Measurements from ENCODE around the gene PDK3.

PDK3 gene

DNA sequence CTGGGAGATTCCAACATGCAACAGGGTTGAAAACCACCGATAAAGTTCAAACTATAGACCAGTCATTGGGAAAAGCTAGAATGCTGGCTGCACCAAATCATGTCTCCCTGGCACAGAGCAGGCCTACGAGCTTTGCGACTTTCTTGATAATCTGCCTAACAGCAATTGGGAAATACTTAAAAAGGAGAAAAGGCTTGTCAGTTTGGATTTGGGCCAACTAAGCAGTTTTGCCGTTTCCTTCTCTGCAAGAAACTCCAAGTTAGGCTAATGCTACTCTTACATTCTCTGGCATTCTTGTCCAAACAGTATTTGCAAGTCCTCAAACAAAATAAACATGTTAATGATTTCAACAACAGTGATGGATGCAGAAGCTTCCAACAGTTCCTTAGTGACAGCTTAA lies 87.9 kb downstream of the PDK3 start:
- DNase-seq (ENCODE audit: low read depth): no peak

DNA sequence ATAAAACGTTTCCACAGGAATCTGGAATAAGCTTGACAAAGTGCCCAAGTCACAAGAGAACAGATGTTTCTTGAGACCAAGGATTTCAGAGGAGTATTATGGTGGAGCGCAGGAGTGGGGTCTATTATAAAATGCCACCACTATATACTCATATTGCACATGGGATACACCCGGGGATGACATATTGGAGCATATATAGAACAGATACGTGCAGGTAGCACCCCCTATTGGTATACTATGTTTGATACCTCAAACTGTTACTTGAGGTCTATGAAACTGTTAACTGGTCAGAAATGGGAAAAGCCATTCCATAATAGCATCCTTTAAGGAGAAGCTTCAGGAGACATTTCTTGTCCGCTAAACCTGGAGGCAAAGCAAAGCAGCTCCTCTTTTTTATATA lies 96.0 kb downstream of the PDK3 start:
- DNase-seq (ENCODE audit: low read depth): no peak

DNA sequence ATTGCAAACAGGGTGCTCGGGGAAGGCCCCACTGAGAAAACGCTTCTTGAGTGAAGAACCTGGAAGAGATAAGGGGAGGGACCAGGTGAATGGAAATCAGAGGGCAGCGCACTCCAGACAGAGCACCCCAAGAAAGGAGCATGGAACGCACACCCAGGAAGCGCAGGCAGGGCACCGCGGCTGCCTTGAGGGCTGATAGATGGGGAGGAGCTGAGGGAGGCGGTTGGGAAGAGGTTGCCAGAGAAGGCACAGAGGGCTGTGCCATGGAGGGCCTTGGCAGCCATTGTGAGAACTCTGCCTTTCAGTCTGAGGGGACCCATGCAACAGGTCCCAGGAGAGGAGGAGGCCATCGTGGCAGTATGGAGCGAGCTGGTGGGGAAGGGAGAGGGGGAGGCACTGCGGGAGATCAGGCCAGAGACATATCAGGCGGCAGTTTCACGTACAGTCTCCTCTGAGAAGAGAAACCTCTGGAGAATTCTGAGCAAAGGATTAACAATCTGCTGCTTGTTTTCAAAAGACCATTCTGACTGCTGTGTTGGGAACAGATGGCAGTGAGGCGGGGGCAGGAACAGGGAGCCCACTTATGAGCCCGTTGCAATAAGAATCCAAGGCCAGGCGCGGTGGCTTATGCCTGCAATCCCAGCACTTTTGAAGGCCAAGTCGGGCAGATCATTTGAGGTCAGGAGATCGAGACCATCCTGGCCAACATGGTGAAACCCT lies 98.4 kb downstream of the PDK3 start:
- no peak for DNase-seq (ENCODE audit: low read depth)

DNA sequence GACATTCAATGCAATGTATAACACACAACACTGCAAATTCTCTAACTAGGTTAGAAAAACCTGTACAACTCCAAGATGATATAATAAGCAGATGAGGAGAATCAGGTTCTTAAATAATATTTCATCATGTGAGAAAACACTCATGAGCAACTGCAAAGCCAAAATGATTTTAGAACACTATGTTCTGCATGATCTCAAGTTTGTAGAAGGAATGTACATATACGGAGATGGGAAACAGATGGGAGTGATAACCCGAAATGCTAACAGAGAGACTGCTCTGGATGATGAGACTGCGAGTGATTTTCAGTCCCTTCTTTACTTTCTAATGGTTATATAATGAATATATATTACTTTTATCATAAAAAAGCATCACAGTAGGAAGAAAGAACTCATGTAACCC lies 101.2 kb downstream of the PDK3 start:
- no peak for DNase-seq (ENCODE audit: low read depth)

DNA sequence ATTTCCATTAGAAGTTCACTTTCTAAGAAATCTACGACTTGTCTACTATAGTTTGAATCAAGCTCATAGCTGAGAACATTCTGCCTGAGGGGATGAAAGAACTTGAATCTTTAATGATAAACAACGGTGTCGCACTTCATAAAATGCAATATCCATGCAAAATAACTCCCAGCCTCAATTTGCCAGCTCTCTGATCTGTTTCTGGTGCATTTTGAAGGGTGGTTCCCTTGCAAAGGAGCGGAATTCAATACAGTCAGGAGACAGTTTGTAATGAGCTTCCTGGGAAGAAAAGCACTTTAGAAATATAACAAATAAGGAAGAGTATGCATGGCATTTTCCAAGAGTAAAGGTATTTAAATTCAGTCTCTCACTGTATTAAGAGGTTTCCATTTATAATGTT lies 102.1 kb downstream of the PDK3 start:
- no peak for DNase-seq (ENCODE audit: low read depth)

DNA sequence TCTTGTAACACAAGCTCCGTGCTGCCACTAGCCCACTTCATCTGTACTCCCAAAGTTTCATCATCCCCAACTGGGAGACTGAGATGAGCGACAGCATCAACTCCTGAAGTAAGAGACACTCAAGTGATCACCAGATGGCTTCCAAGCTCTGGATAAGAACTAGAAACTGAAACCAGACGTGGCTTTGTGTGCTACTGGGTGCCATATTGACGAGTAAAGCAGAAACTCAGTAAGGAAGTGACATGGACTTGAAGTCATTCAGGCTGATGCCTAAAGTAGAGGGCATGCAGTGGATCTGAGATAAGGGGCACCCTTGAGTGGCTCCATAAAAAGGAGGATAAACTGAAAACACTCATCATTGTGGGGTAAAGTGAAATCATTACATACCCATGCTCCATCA lies 109.7 kb downstream of the PDK3 start:
- DNase-seq (ENCODE audit: low read depth): no peak

DNA sequence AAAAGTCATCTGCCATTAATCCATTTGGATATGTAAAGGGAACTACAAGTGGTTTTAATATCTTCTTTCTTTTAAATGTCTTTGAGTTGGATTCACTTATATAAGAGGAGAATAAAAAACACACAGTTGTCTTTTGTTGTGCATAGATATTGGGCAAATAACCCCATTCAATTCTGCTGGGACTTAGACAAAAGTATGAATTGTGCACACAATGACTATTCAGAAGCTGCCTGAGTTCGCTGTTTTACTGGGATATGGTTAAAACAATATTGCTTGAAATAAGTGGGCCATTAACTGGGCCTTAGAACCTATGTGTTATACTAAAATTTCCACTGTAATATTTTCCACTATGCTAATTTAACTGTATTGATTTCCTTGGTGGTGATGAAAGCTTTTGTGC lies 110.4 kb downstream of the PDK3 start:
- no peak for DNase-seq (ENCODE audit: low read depth)

DNA sequence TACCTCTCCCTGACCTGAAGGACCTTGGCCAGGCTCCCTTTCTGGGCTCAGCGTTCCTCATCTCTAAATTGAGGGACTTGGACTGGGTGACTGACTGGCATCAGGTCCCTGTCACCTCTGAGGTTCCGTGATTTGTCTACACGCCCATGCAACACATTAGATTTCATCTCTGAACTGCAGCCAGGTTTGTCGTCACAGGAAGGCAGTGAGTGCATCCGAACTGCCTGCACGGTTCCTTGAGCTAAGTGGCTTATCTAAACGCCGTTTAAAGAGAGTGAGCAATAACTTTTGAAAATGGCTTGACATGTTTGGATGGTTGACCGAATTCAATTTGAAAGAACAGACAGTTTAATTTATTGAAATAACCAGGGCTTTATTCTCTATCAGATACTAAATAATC lies 112.0 kb downstream of the PDK3 start:
- DNase-seq (ENCODE audit: low read depth): no peak

All from activated T-cell treated with anti-CD3 and anti-CD28 coated beads for 48 hours (primary cell).